Suprapubic skin (tissue), 4 donors: ENCODE data around the gene NFIB. TPM values are rescaled to one million over a fixed set of nuclear protein-coding genes. Genes with fewer than 3 reads are reported as not detected.

Source experiments
- DNase-seq, 2 donors: peaks; one replicate each; pipeline ENCODE4 v3.0.0-alpha.2; 2019; ENCODE audit warnings: low spot score in 2 of 2
- H3K27ac ChIP-seq: fragments of 200-600 bp; sonication (generic); one replicate; pipeline ENCODE4 v1.5.1; 2019
- H3K27me3 ChIP-seq: fragments of 200-600 bp; sonication (generic); one replicate; pipeline ENCODE4 v1.5.1; 2019
- H3K36me3 ChIP-seq: fragments of 200-600 bp; sonication (generic); one replicate; pipeline ENCODE4 v1.5.1; 2019
- H3K4me1 ChIP-seq: fragments of 200-600 bp; sonication (generic); one replicate; pipeline ENCODE4 v1.5.1; 2019
- H3K4me3 ChIP-seq: fragments of 200-600 bp; sonication (generic); one replicate; pipeline ENCODE4 v1.5.1; 2019; ENCODE audit warnings: mild to moderate bottlenecking
- H3K9me3 ChIP-seq: fragments of 200-600 bp; sonication (generic); one replicate; pipeline ENCODE4 v1.5.1; 2019
- EP300 ChIP-seq: sonication (generic); formaldehyde crosslinking; IDR thresholded peaks from one replicate; pipeline ENCODE4 v1.6.1; 2017; ENCODE audit warnings: antibody characterized with exemption
- POLR2A ChIP-seq, 2 donors: fragments of 450-650 bp; IDR thresholded peaks; one replicate each; pipeline ENCODE4 v1.6.1; 2017; ENCODE audit warnings: antibody characterized with exemption in 2 of 2, mild to moderate bottlenecking in 2 of 2, moderate library complexity in 2 of 2
- POLR2AphosphoS5 ChIP-seq, 3 donors: sonication (generic); formaldehyde crosslinking; IDR thresholded peaks; one replicate each; pipeline ENCODE4 v1.6.1; 2017; ENCODE audit warnings: antibody characterized with exemption in 3 of 3
- WGBS: methylation state at CpG from one replicate; pipeline ENCODE4 v1.1.5; 2018; 5-methylcytosine and 5-hydroxymethylcytosine counted together
- total RNA-seq, 4 donors: library from RNA; depleted of rRNA; stranded (reverse); fragments of >200 nt; gene quantifications; one replicate each; pipeline ENCODE4 v1.1.0, GENCODE V29; 2016
- TF ChIP-seq, protein P1 (sequence below), 2 donors: fragments of 200-600 bp in 1 of 2; fragments of 450-650 bp in 1 of 2; sonication (generic) in 1 of 2; IDR thresholded peaks; one replicate each; pipeline ENCODE4 v1.5.1; 2016 to 2019; ENCODE audit warnings: antibody characterized with exemption in 2 of 2, mild to moderate bottlenecking in 1 of 2, moderate library complexity in 1 of 2

The NFIB gene
- total RNA-seq, 4 donors from 2014 or later = 90.4 to 204 (median 112) TPM

DNA sequence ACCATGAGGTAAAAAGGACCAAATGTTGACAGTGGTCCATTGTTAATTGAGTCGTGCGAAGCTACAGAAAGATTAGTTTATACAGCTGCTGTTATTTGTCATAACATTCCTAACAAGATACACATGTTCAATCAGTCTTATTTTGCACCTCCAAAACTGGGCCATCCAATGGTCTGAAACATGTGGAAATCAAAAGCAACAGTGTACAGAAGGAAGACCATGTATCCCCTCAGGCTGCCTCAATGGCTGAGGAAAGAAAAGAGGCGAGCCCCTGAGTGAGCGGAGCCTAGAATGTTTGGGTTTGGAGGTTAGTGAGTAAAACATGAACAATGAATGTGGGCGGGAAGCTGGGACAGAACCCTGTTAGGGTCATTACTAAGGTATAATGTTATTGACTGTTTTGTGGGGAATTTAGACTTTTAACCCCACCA, 35.6 kb downstream of the NFIB start:
- peaks cover 61% of the 10 kb centered on the region for H3K4me1 ChIP-seq
- WGBS = 66% methylated on average over 5 of the region's 5 CpGs

DNA sequence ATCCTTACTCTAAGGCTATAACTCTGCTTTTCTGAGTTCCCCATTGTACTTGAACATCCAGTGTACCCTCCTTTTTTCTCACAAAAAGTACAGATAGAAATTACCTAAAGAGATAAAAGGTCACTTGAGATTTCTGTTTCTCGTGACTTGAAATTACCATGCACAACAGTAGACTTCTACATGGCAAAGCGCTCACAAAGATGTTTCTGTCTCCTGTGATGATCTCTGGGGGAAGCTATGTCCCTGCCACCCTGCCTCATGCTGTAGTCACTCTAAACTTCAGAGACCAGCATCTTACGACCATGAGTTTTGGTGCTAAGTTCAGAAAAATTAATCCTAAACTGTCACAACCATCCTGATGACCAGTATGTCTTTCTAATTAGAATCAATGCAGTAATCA, 36.2 kb downstream of the NFIB start:
- no peaks in the 10 kb centered on the region for H3K36me3 ChIP-seq
- no peaks in the 10 kb centered on the region for H3K9me3 ChIP-seq
- H3K27ac ChIP-seq = peak overlapping the region; percentile 48
- peaks cover 65% of the 10 kb centered on the region for H3K4me1 ChIP-seq
- WGBS = 67% methylated on average over 3 of the region's 3 CpGs
- no peaks in the 10 kb centered on the region for H3K27me3 ChIP-seq
- no peak for DNase-seq
- no peak overlapping the region for H3K4me3 ChIP-seq
- TF ChIP-seq EP300 (no peak), POLR2AphosphoS5 (IDR thresholded peaks at IDR 0.05) (no peak), POLR2A (IDR thresholded peaks at IDR 0.05) (no peak)
- TF ChIP-seq, protein P1, sequence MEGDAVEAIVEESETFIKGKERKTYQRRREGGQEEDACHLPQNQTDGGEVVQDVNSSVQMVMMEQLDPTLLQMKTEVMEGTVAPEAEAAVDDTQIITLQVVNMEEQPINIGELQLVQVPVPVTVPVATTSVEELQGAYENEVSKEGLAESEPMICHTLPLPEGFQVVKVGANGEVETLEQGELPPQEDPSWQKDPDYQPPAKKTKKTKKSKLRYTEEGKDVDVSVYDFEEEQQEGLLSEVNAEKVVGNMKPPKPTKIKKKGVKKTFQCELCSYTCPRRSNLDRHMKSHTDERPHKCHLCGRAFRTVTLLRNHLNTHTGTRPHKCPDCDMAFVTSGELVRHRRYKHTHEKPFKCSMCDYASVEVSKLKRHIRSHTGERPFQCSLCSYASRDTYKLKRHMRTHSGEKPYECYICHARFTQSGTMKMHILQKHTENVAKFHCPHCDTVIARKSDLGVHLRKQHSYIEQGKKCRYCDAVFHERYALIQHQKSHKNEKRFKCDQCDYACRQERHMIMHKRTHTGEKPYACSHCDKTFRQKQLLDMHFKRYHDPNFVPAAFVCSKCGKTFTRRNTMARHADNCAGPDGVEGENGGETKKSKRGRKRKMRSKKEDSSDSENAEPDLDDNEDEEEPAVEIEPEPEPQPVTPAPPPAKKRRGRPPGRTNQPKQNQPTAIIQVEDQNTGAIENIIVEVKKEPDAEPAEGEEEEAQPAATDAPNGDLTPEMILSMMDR (IDR thresholded peaks at IDR 0.05) = no peak

More for the DNA sequence above, 35.6 kb downstream of the NFIB start:
- H3K9me3 ChIP-seq = no peaks in the 10 kb centered on the region
- no peaks in the 10 kb centered on the region for H3K36me3 ChIP-seq
- peak overlapping the region; percentile 48 for H3K27ac ChIP-seq
- no peak for DNase-seq
- H3K27me3 ChIP-seq = no peaks in the 10 kb centered on the region
- H3K4me3 ChIP-seq = no peak overlapping the region
- TF ChIP-seq, protein P1 (IDR thresholded peaks at IDR 0.05) = no peak
- TF ChIP-seq EP300 (no peak), POLR2AphosphoS5 (IDR thresholded peaks at IDR 0.05) (no peak), POLR2A (IDR thresholded peaks at IDR 0.05) (no peak)

DNA sequence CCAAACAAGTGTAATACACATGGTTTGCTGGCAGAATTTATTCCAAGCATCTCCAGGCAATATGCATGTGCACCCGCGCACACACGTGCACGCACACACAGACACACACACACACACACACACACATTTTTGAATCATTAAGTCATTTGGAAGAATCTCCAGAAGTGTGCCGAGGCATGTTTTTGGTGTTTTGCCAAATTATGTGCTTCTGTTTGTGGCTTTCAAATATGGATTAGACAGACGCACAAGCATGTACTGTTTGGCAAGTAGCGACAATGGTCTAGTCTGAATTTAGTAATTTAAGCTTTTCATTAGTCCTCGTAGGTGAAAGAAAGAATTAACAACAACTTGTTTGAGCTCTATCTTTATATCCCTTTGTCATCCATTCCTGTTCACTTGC, 36.7 kb downstream of the NFIB start:
- Histone ChIP-seq H3K4me3 (no peak overlapping the region), H3K27ac (peak overlapping the region; percentile 48), H3K9me3 (no peaks in the 10 kb centered on the region), H3K4me1 (peaks cover 65% of the 10 kb centered on the region), H3K36me3 (no peaks in the 10 kb centered on the region), H3K27me3 (no peaks in the 10 kb centered on the region)
- DNase-seq = no peak
- peak in 1 of 3 donors; percentile 65 for TF ChIP-seq POLR2AphosphoS5 (IDR thresholded peaks at IDR 0.05)
- TF ChIP-seq, protein P1 (IDR thresholded peaks at IDR 0.05) = no peak
- WGBS = 14% methylated on average over 8 of the region's 8 CpGs

DNA sequence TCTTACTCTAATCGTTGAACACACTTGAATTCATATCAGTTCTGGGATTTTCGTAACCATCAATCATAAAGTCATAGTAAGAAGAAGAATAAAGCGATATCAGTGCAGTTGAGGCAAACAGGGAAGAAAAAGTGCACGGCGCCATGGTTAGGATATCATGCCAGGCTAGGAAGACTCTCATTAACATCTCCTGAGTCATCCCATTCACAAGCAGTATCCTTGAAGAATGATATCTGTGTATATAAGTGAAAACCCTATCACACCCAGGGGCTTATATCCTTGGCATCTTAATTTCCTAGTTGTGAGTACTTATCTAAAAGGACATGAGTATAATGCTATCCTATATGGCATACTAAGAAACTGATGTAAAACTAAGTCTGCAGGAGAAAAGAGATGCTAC, 38.6 kb downstream of the NFIB start:
- DNase-seq = no peak
- no peak overlapping the region for H3K27ac ChIP-seq
- peaks cover 75% of the 10 kb centered on the region for H3K4me1 ChIP-seq
- 67% methylated on average over 5 of the region's 5 CpGs for WGBS
- H3K36me3 ChIP-seq = no peaks in the 10 kb centered on the region
- no peaks in the 10 kb centered on the region for H3K27me3 ChIP-seq
- no peak overlapping the region for H3K4me3 ChIP-seq
- H3K9me3 ChIP-seq = no peaks in the 10 kb centered on the region
- TF ChIP-seq POLR2A (IDR thresholded peaks at IDR 0.05) (no peak), POLR2AphosphoS5 (IDR thresholded peaks at IDR 0.05) (no peak), EP300 (no peak)
- TF ChIP-seq, protein P1 (IDR thresholded peaks at IDR 0.05) = no peak

DNA sequence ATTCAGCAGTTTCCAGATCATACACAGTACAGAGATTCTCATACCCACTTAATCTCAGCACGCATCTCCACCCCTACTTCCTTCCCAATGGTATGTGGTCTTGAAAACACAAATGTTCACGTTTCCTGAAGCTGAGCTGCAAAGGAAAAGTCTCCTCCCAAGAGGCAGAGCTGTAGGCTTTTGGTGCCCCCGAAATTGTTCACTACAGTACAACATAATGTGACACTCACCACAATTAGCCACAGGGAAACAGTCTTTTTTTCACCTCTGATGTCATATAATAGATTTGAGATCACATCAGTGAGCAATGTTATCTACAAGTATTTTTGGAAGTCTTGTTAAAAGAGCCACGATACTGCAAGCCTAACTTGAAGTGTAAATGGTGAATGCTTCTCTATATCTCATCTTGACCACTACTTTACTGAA, 40.2 kb downstream of the NFIB start:
- no peak for TF ChIP-seq POLR2A (IDR thresholded peaks at IDR 0.05)
- TF ChIP-seq, protein P1 (IDR thresholded peaks at IDR 0.05) = no peak
- TF ChIP-seq POLR2AphosphoS5 (IDR thresholded peaks at IDR 0.05) = no peak
- TF ChIP-seq EP300 = no peak
- peaks cover 75% of the 10 kb centered on the region for H3K4me1 ChIP-seq
- 32% methylated on average over 4 of the region's 4 CpGs for WGBS
- no peak for DNase-seq
- no peaks in the 10 kb centered on the region for H3K27me3 ChIP-seq
- H3K4me3 ChIP-seq = no peak overlapping the region
- H3K27ac ChIP-seq = no peak overlapping the region
- H3K36me3 ChIP-seq = no peaks in the 10 kb centered on the region
- H3K9me3 ChIP-seq = no peaks in the 10 kb centered on the region
